HG03108 (cell line): ENCODE measurements around the gene PDE10A.
"Not testable (repeated sequence)": the region's sequence is repeated elsewhere in the genome, so short reads cannot be mapped to it uniquely, and the experiment has no call there.

ENCODE experiments used
- ATAC-seq: cut with Tn5 transposase; IDR thresholded peaks from one replicate; pipeline ENCODE4 v1.9.1; 2021; ENCODE audit warnings: moderate library complexity; ENCODE audit not compliant: unreplicated experiment

Gene PDE10A

GRCh38 chr6:165558097-165558496 is 104.9 kb downstream of the PDE10A start:
- not testable (repeated sequence) for ATAC-seq

GRCh38 chr6:165557674-165558073 is 105.4 kb downstream of the PDE10A start:
- no peak for ATAC-seq

GRCh38 chr6:165556116-165556843 is 106.8 kb downstream of the PDE10A start:
- no peak for ATAC-seq

- ATAC-seq = not testable (repeated sequence)
Observed at GRCh38 chr6:165554644-165555043, 108.4 kb downstream of the PDE10A start.

- ATAC-seq = no peak
Observed at GRCh38 chr6:165552248-165552736, 110.7 kb downstream of the PDE10A start.

GRCh38 chr6:165551828-165552227 is 111.2 kb downstream of the PDE10A start:
- ATAC-seq = no peak

GRCh38 chr6:165548450-165548849 is 114.6 kb downstream of the PDE10A start:
- ATAC-seq = no peak

- no peak for ATAC-seq
Observed at GRCh38 chr6:165545806-165546205, 117.2 kb downstream of the PDE10A start.

GRCh38 chr6:165543781-165544180 is 119.3 kb downstream of the PDE10A start:
- no peak for ATAC-seq

- ATAC-seq = no peak
Observed at GRCh38 chr6:165536911-165537310, 126.1 kb downstream of the PDE10A start.

- no peak for ATAC-seq
Observed at GRCh38 chr6:165519316-165519715, 143.7 kb downstream of the PDE10A start.

GRCh38 chr6:165515963-165516624 is 146.9 kb downstream of the PDE10A start:
- no peak for ATAC-seq

GRCh38 chr6:165514621-165515020 is 148.4 kb downstream of the PDE10A start:
- ATAC-seq = no peak

GRCh38 chr6:165511807-165512206 is 151.2 kb downstream of the PDE10A start:
- peak; percentile 88 for ATAC-seq

GRCh38 chr6:165508321-165508869 is 154.6 kb downstream of the PDE10A start:
- ATAC-seq = no peak

GRCh38 chr6:165506657-165507056 is 156.4 kb downstream of the PDE10A start:
- no peak for ATAC-seq

- not testable (repeated sequence) for ATAC-seq
Observed at GRCh38 chr6:165500214-165500907, 162.7 kb downstream of the PDE10A start.

- no peak for ATAC-seq
Observed at GRCh38 chr6:165497472-165497871, 165.6 kb downstream of the PDE10A start.

- no peak for ATAC-seq
Observed at GRCh38 chr6:165488624-165489295, 174.3 kb downstream of the PDE10A start.

GRCh38 chr6:165487950-165488349 is 175.1 kb downstream of the PDE10A start:
- ATAC-seq = no peak

- no peak for ATAC-seq
Observed at GRCh38 chr6:165487347-165487746, 175.7 kb downstream of the PDE10A start.
